GM12865 (cell line): Measurements from ENCODE around the gene CHRNA3.

Source experiments
- DNase-seq: peaks from one replicate; pipeline ENCODE4 v3.0.0; 2010; ENCODE audit warnings: low read depth
- H3K4me3 ChIP-seq: 2 replicates; pipeline ENCODE4 v1.5.1; 2011; ENCODE audit warnings: mild to moderate bottlenecking, low read depth, low read length, control low read depth
- CTCF ChIP-seq: IDR thresholded peaks from 2 replicates; pipeline ENCODE4 v1.5.1; 2011; ENCODE audit warnings: low read length, control low read depth, low read depth, inconsistent platforms; ENCODE audit not compliant: insufficient read depth; ENCODE audit errors: missing control alignments

CHRNA3 gene

DNA sequence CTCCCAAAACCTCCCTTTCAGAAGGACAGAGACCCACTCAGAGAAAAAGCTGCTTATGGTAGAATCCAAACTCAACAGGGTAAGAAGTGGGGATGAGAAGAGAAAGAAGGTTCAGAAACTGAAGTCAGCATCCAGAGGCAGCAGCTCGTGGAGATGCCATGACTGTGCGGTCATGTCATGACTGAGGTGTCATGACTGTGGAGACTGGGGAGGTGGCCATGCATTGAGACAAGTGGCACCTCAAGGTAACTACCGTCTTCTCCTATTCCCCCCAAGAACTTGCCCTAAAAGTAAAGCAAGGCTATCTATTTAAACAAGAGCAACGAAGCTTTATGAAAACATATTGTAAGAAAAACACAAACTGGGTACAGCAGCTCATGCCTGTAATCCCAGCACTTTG, 15.1 kb downstream of the CHRNA3 start:
- no peak overlapping the region for H3K4me3 ChIP-seq
- TF ChIP-seq CTCF, result no peak
- no peak for DNase-seq

DNA sequence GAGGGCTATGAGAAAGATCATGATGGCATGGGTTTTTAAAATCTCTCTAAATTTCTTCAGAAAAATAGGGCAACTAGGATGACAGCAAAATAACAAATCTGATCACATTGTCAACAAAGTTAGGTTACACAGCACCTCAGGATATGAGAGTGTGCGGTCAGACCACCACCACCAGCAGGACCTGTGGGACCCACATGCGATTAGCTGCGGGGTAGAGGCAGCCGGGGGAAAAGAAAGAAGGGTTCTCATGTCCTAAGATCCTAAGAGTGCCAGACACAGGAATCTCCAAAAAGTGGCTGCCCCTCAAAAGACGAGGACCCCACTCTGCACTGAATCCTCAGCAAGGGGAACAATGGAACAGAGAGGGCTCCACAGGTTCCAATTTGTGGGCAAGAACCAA, 15.6 kb downstream of the CHRNA3 start:
- DNase-seq, result no peak
- TF ChIP-seq CTCF, result no peak
- no peak overlapping the region for H3K4me3 ChIP-seq

DNA sequence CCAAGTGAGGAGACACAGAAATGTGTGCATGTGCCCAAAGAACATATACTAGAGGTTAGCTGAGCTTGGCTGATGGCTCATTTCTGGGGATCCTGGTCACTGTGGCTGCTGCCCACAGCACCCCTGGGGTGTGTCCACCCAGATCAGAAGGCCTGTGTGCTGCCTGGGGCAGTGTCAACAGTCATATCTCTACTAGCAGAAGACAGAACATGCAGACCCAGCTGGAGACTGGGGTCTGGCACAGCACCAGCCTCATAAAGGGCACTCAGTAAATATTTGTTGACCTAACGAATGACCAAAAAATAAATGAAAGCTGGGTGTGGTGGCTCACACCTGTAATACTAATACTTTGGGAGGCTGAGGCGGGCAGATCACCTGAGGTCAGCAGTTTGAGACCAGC, 16.4 kb downstream of the CHRNA3 start:
- TF ChIP-seq CTCF, result no peak
- no peak for DNase-seq
- no peak overlapping the region for H3K4me3 ChIP-seq

DNA sequence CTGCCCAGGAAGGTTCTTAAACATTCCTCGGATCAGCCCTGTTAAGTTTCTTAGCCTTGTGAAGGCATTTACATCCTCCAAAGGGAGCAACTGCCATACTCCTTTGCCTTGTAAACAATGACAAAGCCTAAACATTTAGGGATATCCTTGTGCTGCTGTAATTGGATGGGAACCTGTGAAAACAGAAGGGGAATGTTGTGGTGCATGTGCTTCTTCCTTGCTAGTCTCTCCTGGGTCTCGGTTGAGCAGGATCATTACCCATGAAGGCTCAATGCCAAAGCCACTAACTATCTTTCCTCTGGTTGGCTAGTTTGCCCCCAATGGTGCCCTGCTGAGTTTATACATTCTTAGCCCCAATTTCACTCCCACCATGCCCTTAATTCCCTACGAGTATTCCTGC, 17.3 kb downstream of the CHRNA3 start:
- H3K4me3 ChIP-seq, result no peak overlapping the region
- no peak for DNase-seq
- TF ChIP-seq CTCF, result no peak

- no peak for TF ChIP-seq CTCF
- H3K4me3 ChIP-seq, result no peak overlapping the region
- no peak for DNase-seq
These were observed 21.6 kb downstream of the CHRNA3 start for GRCh38 chr15:78599189-78599588.

DNA sequence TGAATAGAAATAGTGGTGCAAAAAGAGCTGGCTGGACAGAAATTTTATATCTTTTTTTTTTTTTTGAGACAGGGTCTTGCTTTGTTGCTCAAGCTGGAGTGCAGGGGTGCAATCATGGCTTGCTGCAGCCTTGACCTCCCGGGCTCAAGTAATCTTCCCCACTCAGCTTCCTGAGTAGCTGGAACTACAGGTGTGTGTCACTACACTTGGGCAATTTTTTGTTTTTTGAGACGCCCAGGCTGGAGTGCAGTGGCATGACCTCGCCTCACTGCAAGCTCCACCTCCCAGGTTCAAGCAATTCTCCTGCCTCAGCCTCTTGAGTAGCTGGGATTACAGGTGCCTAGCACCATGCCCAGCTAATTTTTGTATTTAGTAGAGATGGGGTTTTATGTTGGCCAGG, 22.4 kb downstream of the CHRNA3 start:
- no peak for DNase-seq
- no peak overlapping the region for H3K4me3 ChIP-seq
- TF ChIP-seq CTCF, result no peak

- TF ChIP-seq CTCF, result no peak
- no peak for DNase-seq
These were observed 23.2 kb downstream of the CHRNA3 start for GRCh38 chr15:78597583-78597982.

More at GRCh38 chr15:78597583-78597982, 23.2 kb downstream of the CHRNA3 start:
- H3K4me3 ChIP-seq, result no peak overlapping the region
